HCT116 (cell line): ENCODE measurements around the gene SETD1B.

ENCODE experiments used
- ATF3 ChIP-seq: IDR thresholded peaks from 2 replicates; pipeline ENCODE4 v1.6.1; 2012
- CEBPB ChIP-seq: IDR thresholded peaks from 2 replicates; pipeline ENCODE4 v1.6.1; 2012; ENCODE audit warnings: low read depth
- CTCF ChIP-seq, 3 experiments: fragments of 200-600 bp in 1 of 3; sonication (generic) in 1 of 3; IDR thresholded peaks in 2 of 3; conservative IDR thresholded peaks in 1 of 3; 2 replicates each; pipeline ENCODE4 v1.5.1; 2012 to 2017; ENCODE audit warnings: low read depth in 2 of 3, low read length in 2 of 3, antibody characterized with exemption in 1 of 3, borderline replicate concordance in 1 of 3, control low read depth in 1 of 3, mild to moderate bottlenecking in 1 of 3, mixed read lengths in 1 of 3, mixed run types in 1 of 3, moderate library complexity in 1 of 3; ENCODE audit not compliant: insufficient read depth in 1 of 3
- EGR1 ChIP-seq: IDR thresholded peaks from 2 replicates; pipeline ENCODE4 v1.6.1; 2012; ENCODE audit warnings: low read depth
- EZH2 ChIP-seq: fragments of 200-600 bp; sonication (generic); IDR thresholded peaks from 2 replicates; pipeline ENCODE4 v1.6.1; 2017; ENCODE audit warnings: antibody characterized with exemption, mixed run types
- MAX ChIP-seq: IDR thresholded peaks from 2 replicates; pipeline ENCODE4 v1.6.1; 2012
- POLR2A ChIP-seq: IDR thresholded peaks from 2 replicates; pipeline ENCODE4 v1.7.0; 2011; ENCODE audit warnings: borderline replicate concordance; ENCODE audit not compliant: insufficient read depth, insufficient read length; ENCODE audit errors: extremely low read depth
- RAD21 ChIP-seq: IDR thresholded peaks from 2 replicates; pipeline ENCODE4 v1.6.1; 2012; ENCODE audit warnings: low read depth, mild to moderate bottlenecking
- REST ChIP-seq: IDR thresholded peaks from 2 replicates; pipeline ENCODE4 v1.6.1; 2012; ENCODE audit warnings: low read depth
- SRF ChIP-seq: IDR thresholded peaks from 2 replicates; pipeline ENCODE4 v1.6.1; 2012; ENCODE audit warnings: low read depth
- TCF7L2 ChIP-seq: IDR thresholded peaks from 2 replicates; pipeline ENCODE4 v1.7.0; 2011; ENCODE audit warnings: borderline replicate concordance, inconsistent platforms; ENCODE audit not compliant: insufficient read depth, insufficient read length; ENCODE audit errors: extremely low read depth
- ZFX ChIP-seq: fragments of 450-650 bp; IDR thresholded peaks from 2 replicates; pipeline ENCODE4 v1.6.1; 2017

GRCh38 chr12:121793838-121794533, 9.8 kb upstream of the SETD1B start:
- TF ChIP-seq POLR2A (peak; percentile 43), RAD21 (no peak), EGR1 (no peak), CTCF (IDR thresholded peaks at IDR 0.05 in 2 of 3, conservative IDR thresholded peaks at IDR 0.05 in 1 of 3; ENCODE audit: borderline replicate concordance in 1 of 3, insufficient read depth in 1 of 3, low read depth in 2 of 3, low read length in 2 of 3) (peak in 2 of 3 experiments; percentile 99 to 100; a peak in 4 of 6 replicates), ZFX (no peak), EZH2 (no peak), ATF3 (no peak), CEBPB (no peak), REST (no peak), SRF (no peak), MAX (no peak), TCF7L2 (peak; percentile 13)
